ENCODE data around the gene CNR2.
A peak's percentile ranks its signal among the peaks of the same experiment; 100 is the strongest.
"Not testable (repeated sequence)": the region's sequence is repeated elsewhere in the genome, so short reads cannot be mapped to it uniquely, and the experiment has no call there.

Gene CNR2

GRCh38 chr1:23882746-23883145 is 30.4 kb downstream of the CNR2 start:
- DNase-seq (ENCODE audit: low read depth): no peak

DNA sequence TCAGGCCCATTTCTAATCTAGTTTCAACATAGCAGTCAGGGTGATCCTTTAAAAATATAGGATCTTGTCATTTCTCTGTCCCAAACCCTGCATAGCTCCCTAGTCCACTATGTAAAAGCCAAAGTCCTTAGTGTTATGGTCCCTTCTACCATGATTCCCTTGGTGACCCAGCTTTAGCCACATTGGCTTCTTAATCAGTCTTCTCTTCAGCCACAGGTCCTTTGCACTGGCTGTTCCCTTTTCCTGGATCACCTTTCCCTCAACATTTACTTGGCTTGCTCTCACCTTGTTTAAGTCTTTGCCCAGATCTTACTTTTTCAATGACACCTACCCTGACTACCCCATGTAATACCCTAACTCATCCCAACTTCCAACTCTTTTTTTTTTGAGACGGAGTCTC is 33.4 kb downstream of the CNR2 start:
- no peak for DNase-seq (ENCODE audit: low read depth)

GRCh38 chr1:23878668-23879067 is 34.5 kb downstream of the CNR2 start:
- no peak for DNase-seq (ENCODE audit: low read depth)

- no peak for DNase-seq (ENCODE audit: low read depth)
Measured at GRCh38 chr1:23875382-23875781, 37.8 kb downstream of the CNR2 start.

DNA sequence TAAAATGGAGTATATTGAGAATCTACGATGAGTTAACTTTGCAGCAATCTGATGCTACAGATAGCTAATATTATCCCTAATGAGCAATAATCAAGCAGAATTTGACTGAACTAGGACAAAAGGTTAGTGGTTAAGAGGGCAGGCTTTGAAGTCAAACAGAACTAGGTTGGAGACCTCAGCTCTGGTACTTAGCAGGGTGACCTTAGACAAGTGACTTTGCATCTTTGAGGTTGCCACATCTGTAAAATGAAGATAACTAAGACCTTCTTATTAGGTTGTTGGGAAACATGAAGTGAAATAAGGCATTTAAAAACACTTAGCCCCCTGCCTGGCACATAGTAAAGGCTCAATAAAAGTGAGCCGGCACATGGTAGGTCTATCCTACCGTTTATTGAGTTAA is 40.7 kb downstream of the CNR2 start:
- no peak for DNase-seq (ENCODE audit: low read depth)

DNA sequence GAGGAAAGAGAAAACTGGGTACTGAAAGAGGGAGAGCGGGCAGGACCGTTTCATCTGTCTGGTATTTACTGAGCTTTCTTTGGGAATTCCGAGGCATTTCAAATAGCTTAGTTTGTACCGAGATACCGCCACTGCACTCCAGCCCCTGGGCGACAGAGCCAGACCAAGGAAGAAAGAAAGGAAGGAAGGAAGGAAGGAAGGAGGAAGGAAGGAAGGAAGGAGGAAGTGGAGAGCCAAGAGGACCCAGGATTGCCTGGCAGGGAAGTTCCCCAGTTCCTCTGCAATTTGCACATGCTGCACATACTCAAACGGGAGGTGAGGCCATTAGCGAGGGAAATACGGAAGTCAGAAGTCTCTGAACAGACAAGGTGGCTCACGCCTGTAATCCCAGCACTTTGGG is 44.1 kb downstream of the CNR2 start:
- DNase-seq (ENCODE audit: low read depth): no peak

DNA sequence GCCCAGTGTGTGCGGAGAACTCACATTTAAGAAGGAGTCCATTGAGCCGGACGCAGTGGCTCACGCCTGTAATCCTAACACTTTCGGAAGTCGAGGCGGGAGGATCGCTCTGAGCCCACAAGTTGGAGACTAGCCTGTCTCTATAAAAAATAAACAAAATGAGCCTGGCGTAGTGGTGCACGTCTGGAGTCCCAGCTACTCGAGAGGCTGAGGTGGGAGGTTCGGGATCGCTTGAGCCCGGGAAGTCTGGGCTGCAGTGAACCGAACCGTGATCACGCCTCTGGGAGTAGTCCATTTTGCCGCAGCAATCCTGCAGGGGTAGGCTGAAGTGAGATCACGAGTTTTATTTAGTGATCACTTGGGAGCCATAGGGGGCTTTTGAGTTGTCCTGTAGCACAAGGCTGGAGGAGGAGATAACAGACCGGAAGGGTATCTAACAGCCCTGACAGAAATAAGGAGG is 44.6 kb downstream of the CNR2 start:
- DNase-seq (ENCODE audit: low read depth): no peak

DNA sequence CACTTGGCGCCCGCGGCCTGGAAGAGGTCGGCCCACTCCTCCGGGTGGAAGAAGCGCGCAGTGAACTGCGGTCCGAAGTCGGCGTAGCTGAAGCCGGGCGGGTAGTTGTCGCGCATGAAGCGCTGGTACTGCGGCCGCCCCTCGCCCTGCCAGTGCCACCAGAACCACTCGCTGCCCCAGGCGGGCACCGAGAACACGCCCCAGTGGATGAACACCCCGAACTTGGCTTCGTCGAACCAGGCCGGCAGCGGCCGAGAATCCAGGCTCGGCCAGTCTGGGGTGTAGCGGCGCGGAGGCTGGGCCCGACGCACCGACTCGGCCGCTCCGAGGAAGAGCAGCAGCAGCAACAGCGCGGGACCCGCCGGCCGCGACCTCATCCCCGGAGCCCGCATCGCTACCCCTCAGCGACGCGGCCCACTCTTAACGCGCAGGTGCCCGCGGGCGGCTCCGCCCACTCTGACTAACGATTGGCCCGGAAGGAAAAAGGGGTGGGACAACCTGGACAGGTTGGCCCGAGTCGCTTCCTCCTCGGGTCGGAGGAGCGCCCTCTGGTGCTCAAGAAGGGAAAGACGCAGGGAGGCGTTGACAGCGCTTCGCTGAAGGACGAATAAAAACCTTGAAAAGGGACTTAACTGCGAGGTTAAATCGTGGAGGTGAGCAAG is 45.1 kb downstream of the CNR2 start, which contains the start of gene FUCA1:
Gene FUCA1, minus strand, starts transcription at position 396 of the 662 bp plus-strand sequence. Its CDS starts 4 bp downstream, at position 392.
- peak; percentile 50 for DNase-seq (ENCODE audit: low read depth)

GRCh38 chr1:23867542-23867894 is 45.6 kb downstream of the CNR2 start:
- DNase-seq (ENCODE audit: low read depth): no peak

GRCh38 chr1:23865543-23865930 is 47.6 kb downstream of the CNR2 start:
- no peak for DNase-seq (ENCODE audit: low read depth)

- DNase-seq (ENCODE audit: low read depth): no peak
Measured at GRCh38 chr1:23864801-23865542, 48.2 kb downstream of the CNR2 start.

GRCh38 chr1:23862640-23863039 is 50.5 kb downstream of the CNR2 start:
- DNase-seq (ENCODE audit: low read depth): no peak

GRCh38 chr1:23854568-23854967 is 58.6 kb downstream of the CNR2 start:
- DNase-seq (ENCODE audit: low read depth): no peak

GRCh38 chr1:23853124-23853523 is 60.0 kb downstream of the CNR2 start:
- DNase-seq (ENCODE audit: low read depth): not testable (repeated sequence)

DNA sequence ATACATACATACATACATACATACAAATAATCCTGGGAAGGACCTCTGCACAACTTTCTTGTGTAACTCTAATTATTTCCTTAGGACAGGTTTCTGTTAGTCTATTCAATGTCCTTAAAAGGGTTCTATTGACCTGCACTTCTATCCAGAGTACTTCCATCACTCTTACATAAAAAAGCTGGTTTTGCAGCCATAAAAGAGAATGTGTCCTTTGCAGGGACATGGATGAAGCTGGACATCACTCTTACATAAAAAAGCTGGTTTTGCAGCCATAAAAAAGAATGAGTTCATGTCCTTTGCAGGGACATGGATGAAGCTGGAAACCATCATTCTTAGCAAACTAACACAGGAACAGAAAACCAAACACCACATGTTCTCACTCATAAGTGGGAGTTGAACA is 61.8 kb downstream of the CNR2 start:
- DNase-seq (ENCODE audit: low read depth): not testable (repeated sequence)

GRCh38 chr1:23848673-23849616 is 64.2 kb downstream of the CNR2 start:
- no peak for DNase-seq (ENCODE audit: low read depth)

DNA sequence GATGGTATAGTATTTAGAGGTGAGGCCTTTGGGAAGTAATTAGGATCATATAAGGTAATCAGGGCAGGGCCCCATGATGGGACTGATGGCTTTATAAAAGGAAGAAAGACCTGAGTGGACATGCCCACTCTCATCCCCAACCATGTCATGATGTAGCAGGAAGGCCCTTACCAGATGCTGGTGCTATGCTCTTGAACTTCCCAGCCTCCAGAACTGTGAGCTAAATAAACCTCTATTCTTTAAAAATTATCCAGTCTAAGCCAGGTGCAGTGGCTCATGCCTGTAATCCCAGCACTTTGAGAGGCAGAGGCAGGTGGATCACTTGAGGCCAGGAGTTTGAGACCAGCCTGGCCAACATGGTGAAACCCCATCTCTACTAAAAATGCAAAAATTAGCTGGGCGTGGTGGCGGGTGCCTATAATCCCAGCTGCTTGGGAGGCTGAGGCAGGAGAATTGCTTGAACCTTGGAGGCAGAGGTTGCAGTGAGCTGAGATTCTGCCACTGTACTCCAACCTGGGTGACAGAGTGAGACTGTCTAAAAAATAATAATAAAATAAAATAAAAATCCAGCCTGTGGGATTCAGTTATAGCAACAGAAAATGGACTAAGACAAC is 65.6 kb downstream of the CNR2 start:
- not testable (repeated sequence) for DNase-seq (ENCODE audit: low read depth)

DNA sequence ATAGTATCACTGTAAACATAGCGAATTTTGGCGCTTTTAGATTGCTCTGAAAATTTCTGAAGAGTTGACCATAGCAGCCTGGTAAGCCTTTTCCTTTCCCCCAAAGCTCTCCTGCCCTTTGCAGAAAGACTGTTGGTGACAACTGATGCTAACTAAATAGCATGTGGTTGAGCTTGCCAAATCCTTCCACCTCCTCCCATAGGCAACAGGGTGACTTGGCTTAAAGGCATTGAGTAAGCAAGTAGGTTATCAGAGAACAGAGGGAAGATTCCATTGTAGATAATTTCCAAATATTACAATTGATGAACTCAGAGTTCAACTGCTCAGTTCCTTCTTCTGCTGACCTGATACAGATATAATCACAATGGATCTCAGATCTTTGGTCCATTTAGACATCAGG is 68.0 kb downstream of the CNR2 start:
- no peak for DNase-seq (ENCODE audit: low read depth)

- no peak for DNase-seq (ENCODE audit: low read depth)
Measured at GRCh38 chr1:23843644-23844043, 69.5 kb downstream of the CNR2 start.

GRCh38 chr1:23838401-23838866 is 74.7 kb downstream of the CNR2 start:
- no peak for DNase-seq (ENCODE audit: low read depth)

DNA sequence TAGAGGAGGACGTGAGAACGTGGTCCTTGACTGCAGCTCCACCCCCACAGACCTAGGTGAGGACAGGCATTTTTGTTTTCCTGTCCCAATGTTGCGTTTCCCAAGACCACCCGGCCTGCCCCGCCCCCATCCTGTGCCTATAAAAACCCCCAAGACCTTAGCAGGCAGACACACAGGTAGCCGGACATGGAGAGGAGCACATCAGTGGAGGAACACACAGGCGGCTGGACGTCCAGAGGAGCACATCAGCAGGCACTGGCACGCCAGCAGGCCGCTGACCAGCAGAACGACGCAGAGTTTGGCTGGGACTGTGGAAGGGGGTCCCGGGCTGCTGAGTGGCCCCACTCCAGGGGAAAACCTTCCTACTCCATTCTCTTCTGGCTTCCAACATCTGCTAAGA is 75.3 kb downstream of the CNR2 start:
- no peak for DNase-seq (ENCODE audit: low read depth)

GRCh38 chr1:23836037-23836436 is 77.1 kb downstream of the CNR2 start:
- no peak for DNase-seq (ENCODE audit: low read depth)
